Suprapubic skin (tissue), 4 donors: Measurements from ENCODE around the gene PTK7.

Experiments
- EP300 ChIP-seq: sonication (generic); formaldehyde crosslinking; IDR thresholded peaks from one replicate; pipeline ENCODE4 v1.6.1; 2017; ENCODE audit warnings: antibody characterized with exemption
- POLR2A ChIP-seq, 2 donors: fragments of 450-650 bp; IDR thresholded peaks; one replicate each; pipeline ENCODE4 v1.6.1; 2017; ENCODE audit warnings: antibody characterized with exemption in 2 of 2, mild to moderate bottlenecking in 2 of 2, moderate library complexity in 2 of 2
- POLR2AphosphoS5 ChIP-seq, 3 donors: sonication (generic); formaldehyde crosslinking; IDR thresholded peaks; one replicate each; pipeline ENCODE4 v1.6.1; 2017; ENCODE audit warnings: antibody characterized with exemption in 3 of 3
- TF ChIP-seq, protein P1 (sequence below), 2 donors: fragments of 200-600 bp in 1 of 2; fragments of 450-650 bp in 1 of 2; sonication (generic) in 1 of 2; IDR thresholded peaks; one replicate each; pipeline ENCODE4 v1.5.1; 2016 to 2019; ENCODE audit warnings: antibody characterized with exemption in 2 of 2, mild to moderate bottlenecking in 1 of 2, moderate library complexity in 1 of 2

DNA sequence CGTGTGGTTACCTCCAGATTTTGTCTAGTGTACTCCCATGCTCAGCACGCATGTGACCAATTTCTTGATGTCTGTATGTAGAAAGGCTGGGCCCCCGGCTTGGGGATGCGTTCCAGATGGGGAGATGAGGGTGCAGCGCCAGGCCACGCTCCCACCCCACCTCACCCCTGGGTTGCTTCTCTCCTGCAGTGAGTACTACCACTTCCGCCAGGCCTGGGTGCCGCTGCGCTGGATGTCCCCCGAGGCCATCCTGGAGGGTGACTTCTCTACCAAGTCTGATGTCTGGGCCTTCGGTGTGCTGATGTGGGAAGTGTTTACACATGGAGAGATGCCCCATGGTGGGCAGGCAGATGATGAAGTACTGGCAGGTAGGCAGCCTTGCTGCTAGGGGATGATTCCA, 83.5 kb downstream of the PTK7 start:
- TF ChIP-seq POLR2AphosphoS5 (IDR thresholded peaks at IDR 0.05), result no peak
- TF ChIP-seq, protein P1, sequence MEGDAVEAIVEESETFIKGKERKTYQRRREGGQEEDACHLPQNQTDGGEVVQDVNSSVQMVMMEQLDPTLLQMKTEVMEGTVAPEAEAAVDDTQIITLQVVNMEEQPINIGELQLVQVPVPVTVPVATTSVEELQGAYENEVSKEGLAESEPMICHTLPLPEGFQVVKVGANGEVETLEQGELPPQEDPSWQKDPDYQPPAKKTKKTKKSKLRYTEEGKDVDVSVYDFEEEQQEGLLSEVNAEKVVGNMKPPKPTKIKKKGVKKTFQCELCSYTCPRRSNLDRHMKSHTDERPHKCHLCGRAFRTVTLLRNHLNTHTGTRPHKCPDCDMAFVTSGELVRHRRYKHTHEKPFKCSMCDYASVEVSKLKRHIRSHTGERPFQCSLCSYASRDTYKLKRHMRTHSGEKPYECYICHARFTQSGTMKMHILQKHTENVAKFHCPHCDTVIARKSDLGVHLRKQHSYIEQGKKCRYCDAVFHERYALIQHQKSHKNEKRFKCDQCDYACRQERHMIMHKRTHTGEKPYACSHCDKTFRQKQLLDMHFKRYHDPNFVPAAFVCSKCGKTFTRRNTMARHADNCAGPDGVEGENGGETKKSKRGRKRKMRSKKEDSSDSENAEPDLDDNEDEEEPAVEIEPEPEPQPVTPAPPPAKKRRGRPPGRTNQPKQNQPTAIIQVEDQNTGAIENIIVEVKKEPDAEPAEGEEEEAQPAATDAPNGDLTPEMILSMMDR (IDR thresholded peaks at IDR 0.05), result no peak
- no peak for TF ChIP-seq POLR2A (IDR thresholded peaks at IDR 0.05)
- TF ChIP-seq EP300, result no peak
